Stimulated activated CD8-positive, alpha-beta memory T cell treated with anti-CD3 and anti-CD28 coated beads, Interleukin-12 subunit alpha, Interleukin-12 subunit beta, amount 100 ng/mL, for 24 hours (primary cell): ENCODE measurements around the gene NGB.
"Not testable (repeated sequence)": the region's sequence is repeated elsewhere in the genome, so short reads cannot be mapped to it uniquely, and the experiment has no call there.

Experiments
- DNase-seq: peaks from one replicate; pipeline ENCODE4 v3.0.0-alpha.2; 2020; ENCODE audit errors: extremely low read depth

The NGB gene

GRCh38 chr14:77296155-77296554, 25.1 kb upstream of the NGB start:
- no peak for DNase-seq

- no peak for DNase-seq
Observed at GRCh38 chr14:77290705-77291104, 19.7 kb upstream of the NGB start.

- no peak for DNase-seq
Observed at GRCh38 chr14:77286576-77286975, 15.6 kb upstream of the NGB start.

DNA sequence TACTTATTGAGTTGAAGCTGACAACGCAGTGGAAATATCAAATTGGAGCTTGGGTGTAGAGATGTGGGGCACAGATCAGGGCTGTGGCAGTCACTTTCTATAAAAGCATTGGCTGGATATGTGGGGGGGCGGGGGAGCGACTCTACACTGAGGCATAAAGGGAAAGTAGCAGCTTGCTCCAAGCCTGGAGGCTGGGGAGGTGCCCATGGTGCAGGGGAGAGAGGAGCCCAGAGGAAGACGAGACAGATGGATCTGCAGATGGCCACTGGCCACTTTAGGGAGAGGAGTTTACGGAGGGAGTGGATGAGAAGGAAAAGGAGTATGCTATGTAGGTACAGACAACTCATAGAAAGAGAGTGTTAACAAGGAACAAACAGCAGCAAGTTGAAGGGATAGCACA, 13.5 kb upstream of the NGB start:
- DNase-seq, result no peak

DNA sequence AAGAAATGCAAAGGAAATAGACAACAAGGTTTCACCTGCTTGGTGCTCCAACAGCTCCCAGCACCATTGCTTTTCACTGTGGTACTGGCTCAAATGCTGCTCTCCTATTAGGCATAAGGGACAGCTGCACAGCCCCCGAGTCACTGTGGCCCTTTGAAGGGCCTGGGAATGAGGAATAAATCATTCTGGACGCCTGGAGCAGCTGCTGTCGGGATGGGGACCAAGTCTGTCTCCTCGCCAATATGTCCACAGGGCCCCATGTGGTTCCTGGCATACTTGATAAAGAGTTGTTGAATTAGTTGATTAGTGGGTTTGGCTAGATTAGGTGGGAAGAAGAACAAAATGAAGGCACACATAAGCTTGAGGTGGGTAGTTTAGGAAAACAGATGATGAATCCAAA, 13.1 kb upstream of the NGB start:
- no peak for DNase-seq

- no peak for DNase-seq
Observed at GRCh38 chr14:77281852-77282410, 10.9 kb upstream of the NGB start.

- DNase-seq, result not testable (repeated sequence)
Observed at GRCh38 chr14:77280921-77281320, 9.9 kb upstream of the NGB start.

- DNase-seq, result no peak
Observed at GRCh38 chr14:77279719-77280118, 8.7 kb upstream of the NGB start.

GRCh38 chr14:77278461-77279230, 7.6 kb upstream of the NGB start:
- DNase-seq, result no peak

GRCh38 chr14:77276959-77277358, 6.0 kb upstream of the NGB start:
- DNase-seq, result no peak

- no peak for DNase-seq
Observed at GRCh38 chr14:77276295-77276935, 5.4 kb upstream of the NGB start.

- DNase-seq, result no peak
Observed at GRCh38 chr14:77275601-77276017, 4.6 kb upstream of the NGB start.

- DNase-seq, result no peak
Observed at GRCh38 chr14:77275041-77275580, 4.1 kb upstream of the NGB start.

DNA sequence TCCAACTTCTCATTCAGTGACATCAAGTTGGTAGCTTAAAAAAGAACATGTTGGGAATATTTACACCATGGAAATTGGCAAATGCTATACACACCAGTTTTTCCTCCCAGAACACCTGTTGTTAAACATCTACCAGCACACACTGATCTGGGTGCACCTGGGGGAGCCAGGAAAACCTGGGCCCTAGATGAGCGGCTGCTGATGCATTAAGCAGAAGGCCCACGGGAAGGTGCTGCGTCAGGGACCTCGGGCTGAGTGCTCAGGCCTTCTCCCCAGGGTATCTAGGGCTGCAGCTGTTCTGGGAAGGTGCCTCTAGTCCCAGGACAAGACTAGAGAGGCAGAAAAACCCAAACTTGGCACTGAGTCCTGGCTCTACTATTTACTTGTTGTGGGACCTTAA, 2.8 kb upstream of the NGB start:
- no peak for DNase-seq

DNA sequence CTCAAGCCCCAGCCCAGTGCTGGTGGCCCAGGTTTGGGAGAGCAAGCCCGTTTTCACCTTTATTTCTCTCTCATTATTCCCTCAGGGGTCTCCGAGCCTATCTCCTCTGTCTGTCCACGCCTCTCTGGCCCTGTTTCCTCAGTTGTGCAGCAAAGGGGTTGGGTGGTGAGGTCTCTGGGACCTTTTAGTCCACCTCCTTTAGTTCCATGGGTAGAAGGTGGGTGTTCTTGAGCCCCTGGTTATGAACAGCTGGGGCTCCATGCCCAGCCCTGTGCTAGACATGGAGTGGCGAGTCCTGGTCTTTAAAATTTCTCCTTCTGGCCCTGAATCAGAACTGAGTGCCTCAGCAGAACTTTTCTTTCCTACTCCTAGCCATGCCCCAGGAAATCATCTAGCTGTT, 1.3 kb upstream of the NGB start:
- DNase-seq, result no peak

- no peak for DNase-seq
Observed at GRCh38 chr14:77270361-77271112, 469 bp downstream of the NGB start.

DNA sequence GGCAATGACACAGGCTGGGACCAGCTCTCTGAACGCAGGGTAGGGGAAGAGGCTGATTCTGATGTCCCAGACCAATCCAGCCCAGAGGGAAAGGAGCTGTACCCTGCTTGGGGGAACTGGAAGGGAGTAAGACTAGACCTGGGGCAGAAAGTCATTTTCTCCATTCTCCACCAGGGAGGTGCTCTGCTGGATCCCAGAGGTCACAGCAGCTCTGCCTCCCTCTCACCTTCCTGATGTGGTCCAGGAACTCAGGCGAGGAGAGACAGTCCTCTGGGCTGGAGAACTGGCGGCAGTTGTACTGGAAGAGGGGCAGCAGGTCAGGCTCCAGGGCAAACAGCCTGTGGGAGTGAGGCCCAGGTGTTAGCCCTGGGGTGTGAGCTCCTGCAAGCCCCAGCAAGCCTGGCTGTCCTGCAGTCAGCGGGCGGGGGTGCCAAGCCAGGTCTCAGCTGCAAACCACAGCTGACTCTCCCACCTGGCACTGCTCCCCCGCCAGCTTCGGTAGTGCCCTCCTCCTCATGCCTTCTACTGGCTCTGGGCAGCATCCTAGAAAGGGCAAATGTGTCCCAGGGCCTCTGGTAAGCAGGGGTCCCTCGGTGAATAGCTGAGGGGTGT, 1.9 kb downstream of the NGB start:
- no peak for DNase-seq

- no peak for DNase-seq
Observed at GRCh38 chr14:77267937-77268699, 2.9 kb downstream of the NGB start.

DNA sequence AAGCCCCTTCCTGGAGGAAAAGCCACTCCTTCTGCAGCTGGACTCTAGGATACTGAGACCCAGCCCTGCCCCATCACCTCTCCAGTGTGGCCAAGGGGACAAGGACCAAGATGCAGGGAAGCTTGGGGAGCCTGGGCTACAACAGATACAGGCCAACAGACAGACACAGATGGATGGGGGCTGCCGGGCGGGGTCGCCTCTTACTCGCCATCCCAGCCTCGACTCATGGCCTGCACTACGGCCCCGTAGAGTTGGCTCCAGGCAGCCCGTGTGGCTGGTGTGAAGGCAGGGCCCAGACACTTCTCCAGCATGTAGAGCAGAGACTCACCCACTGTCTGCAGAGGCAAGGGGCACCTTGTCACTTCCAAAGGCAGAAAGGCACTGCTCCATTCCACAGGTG, 4.7 kb downstream of the NGB start:
- no peak for DNase-seq

DNA sequence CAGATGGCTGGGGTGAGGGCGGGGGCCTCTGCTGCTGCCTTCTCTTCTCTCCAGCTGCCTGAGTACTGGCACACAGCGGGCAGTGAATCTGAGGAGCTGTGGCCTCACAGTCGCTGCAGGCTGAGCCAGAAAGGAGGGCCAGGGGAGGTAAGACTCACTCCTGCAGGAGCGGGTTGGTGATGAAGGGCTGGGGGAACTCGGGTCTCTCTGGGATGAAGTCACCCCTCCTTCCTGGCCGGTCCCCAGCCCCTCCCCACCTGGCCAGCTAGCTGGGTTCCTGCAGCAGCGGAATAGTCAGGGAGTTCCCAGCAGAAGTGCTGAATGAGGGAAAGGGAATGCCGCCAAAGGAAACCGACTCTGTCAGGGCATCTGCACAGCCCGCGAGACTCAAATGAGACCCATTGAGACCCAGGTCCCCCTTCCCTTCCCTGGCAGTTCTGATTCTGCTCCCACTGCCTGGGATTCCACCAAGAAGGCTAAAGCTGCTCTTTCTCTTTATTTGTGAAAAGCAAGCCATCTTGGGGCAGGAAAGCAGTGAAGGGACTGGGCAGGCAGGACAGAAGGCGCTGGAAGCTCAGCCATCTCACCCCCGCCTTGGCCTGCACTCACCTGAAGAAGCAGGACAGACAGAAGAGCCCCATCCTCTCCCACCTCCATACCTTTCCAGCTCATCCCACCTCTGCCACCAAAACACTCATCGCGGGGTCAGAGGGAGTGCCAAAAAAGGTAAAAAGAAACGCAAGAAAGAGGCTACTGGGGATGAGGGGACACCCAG, 5.3 kb downstream of the NGB start:
- no peak for DNase-seq
